GM23338 (cell line): Measurements from ENCODE around the gene LAPTM5. TPM values are rescaled to one million over a fixed set of nuclear protein-coding genes. Genes with fewer than 3 reads are reported as not detected.

Experiments
- ATAC-seq: fragments of 200-7000 bp; cut with Tn5 transposase; 3 replicates; pipeline ENCODE4 v1.9.1; 2020
- DNase-seq: peaks from one replicate; pipeline ENCODE4 v3.0.0-alpha.2; 2015; ENCODE audit warnings: low spot score
- H2AFZ ChIP-seq: fragments of 200-600 bp; sonication (generic); 2 replicates; pipeline ENCODE4 v1.8.0; 2016; ENCODE audit warnings: antibody characterized with exemption, mild to moderate bottlenecking, moderate library complexity
- H3F3A ChIP-seq: fragments of 200-600 bp; sonication (generic); replicated peaks from 2 replicates; pipeline ENCODE4 v1.8.0; 2017; ENCODE audit warnings: antibody characterized with exemption, mixed run types, low read depth
- H3K27ac ChIP-seq: fragments of 200-600 bp; sonication (generic); 2 replicates; pipeline ENCODE4 v1.6.1; 2016; ENCODE audit warnings: low read depth
- H3K27me3 ChIP-seq: fragments of 200-600 bp; sonication (generic); 2 replicates; pipeline ENCODE4 v1.8.0; 2016; ENCODE audit warnings: mild to moderate bottlenecking, mixed run types, moderate library complexity; ENCODE audit not compliant: insufficient read depth
- H3K36me3 ChIP-seq: fragments of 200-600 bp; sonication (generic); 2 replicates; pipeline ENCODE4 v1.8.0; 2016; ENCODE audit warnings: mild to moderate bottlenecking; ENCODE audit not compliant: insufficient read depth
- H3K4me1 ChIP-seq: fragments of 200-600 bp; sonication (generic); 2 replicates; pipeline ENCODE4 v1.8.0; 2016; ENCODE audit warnings: mild to moderate bottlenecking, moderate library complexity; ENCODE audit not compliant: insufficient read depth
- H3K4me2 ChIP-seq: fragments of 200-600 bp; sonication (generic); 2 replicates; pipeline ENCODE4 v1.7.1; 2017; ENCODE audit warnings: mixed run types
- H3K4me3 ChIP-seq: fragments of 200-600 bp; sonication (generic); 2 replicates; pipeline ENCODE4 v1.6.1; 2016; ENCODE audit warnings: mixed run types
- H3K79me2 ChIP-seq: fragments of 200-600 bp; sonication (generic); replicated peaks from 2 replicates; pipeline ENCODE4 v1.8.0; 2017; ENCODE audit warnings: mild to moderate bottlenecking; ENCODE audit not compliant: insufficient read depth
- H3K9me2 ChIP-seq: fragments of 200-600 bp; sonication (generic); 2 replicates; pipeline ENCODE4 v1.8.0; 2017; ENCODE audit not compliant: insufficient read depth
- H4K20me1 ChIP-seq: fragments of 200-600 bp; sonication (generic); replicated peaks from 2 replicates; pipeline ENCODE4 v1.8.0; 2017; ENCODE audit warnings: mild to moderate bottlenecking; ENCODE audit not compliant: insufficient read depth
- H3K27ac Mint-ChIP-seq: 2 replicates; pipeline ENCODE4 v1.8.0; 2020; ENCODE audit warnings: inconsistent platforms, mild to moderate bottlenecking, moderate library complexity, mixed read lengths
- H3K27me3 Mint-ChIP-seq: 3 replicates; pipeline ENCODE4 v1.8.0; 2022; ENCODE audit warnings: low read depth, mild to moderate bottlenecking, moderate library complexity, mixed read lengths, inconsistent platforms; ENCODE audit not compliant: insufficient read depth, poor library complexity
- H3K36me3 Mint-ChIP-seq: 3 replicates; pipeline ENCODE4 v1.8.0; 2021; ENCODE audit warnings: low read depth, mild to moderate bottlenecking, inconsistent platforms, moderate library complexity, mixed read lengths
- H3K4me1 Mint-ChIP-seq: 3 replicates; pipeline ENCODE4 v1.8.0; 2020; ENCODE audit warnings: mild to moderate bottlenecking, inconsistent platforms, mixed read lengths
- H3K4me3 Mint-ChIP-seq: 3 replicates; pipeline ENCODE4 v1.8.0; 2021; ENCODE audit warnings: moderate library complexity, mild to moderate bottlenecking, inconsistent platforms, mixed read lengths
- H3K9me3 Mint-ChIP-seq: 3 replicates; pipeline ENCODE4 v1.8.0; 2020; ENCODE audit warnings: moderate library complexity, mild to moderate bottlenecking, inconsistent platforms, mixed read lengths
- EZH2 ChIP-seq: fragments of 200-600 bp; sonication (generic); IDR thresholded peaks from one replicate; pipeline ENCODE4 v1.8.0; 2017; ENCODE audit warnings: antibody characterized with exemption, mild to moderate bottlenecking, low read depth; ENCODE audit not compliant: unreplicated experiment
- NANOG ChIP-seq: IDR thresholded peaks from 2 replicates; pipeline ENCODE4 v1.6.1; 2016; ENCODE audit warnings: antibody characterized with exemption, borderline replicate concordance
- POLR2AphosphoS5 ChIP-seq: IDR thresholded peaks from 2 replicates; pipeline ENCODE4 v1.6.1; 2016; ENCODE audit warnings: antibody characterized with exemption, low read depth
- ZNF114 ChIP-seq: fragments of 250-450 bp; sonication (Bioruptor Pico); IDR thresholded peaks from 2 replicates; pipeline ENCODE4 v1.5.0; 2020; ENCODE audit warnings: mild to moderate bottlenecking, moderate library complexity
- ZNF331 ChIP-seq: fragments of 250-450 bp; sonication (Bioruptor Pico); IDR thresholded peaks from 2 replicates; pipeline ENCODE4 v1.5.0; 2020; ENCODE audit warnings: low read depth, mild to moderate bottlenecking, moderate library complexity
- polyA plus RNA-seq: library from polyadenylated mRNA; unstranded; fragments of >200 nt; fragmentation: Nextera tagmentation; extraction: Ambion mirVana; gene quantifications from 2 replicates; pipeline ENCODE4 v1.2.1, GENCODE V29; 2016
- total RNA-seq: library from RNA; depleted of rRNA; stranded (reverse); fragments of >200 nt; shearing (Covaris generic); gene quantifications from 2 replicates; pipeline ENCODE4 v1.2.3, GENCODE V29; 2014
- TF ChIP-seq, protein P1 (sequence below), 2 experiments: fragments of 200-600 bp in 1 of 2; sonication (generic) in 1 of 2; conservative IDR thresholded peaks; 2 replicates each; pipeline versions ENCODE4 v1.5.1 to v1.6.1; 2016 to 2017; ENCODE audit warnings: antibody characterized with exemption in 2 of 2, low read depth in 2 of 2, mild to moderate bottlenecking in 2 of 2, moderate library complexity in 1 of 2
- TF ChIP-seq, protein P2 (sequence below): fragments of 250-450 bp; sonication (Bioruptor Pico); IDR thresholded peaks from 2 replicates; pipeline ENCODE4 v1.5.0; 2020; ENCODE audit warnings: mild to moderate bottlenecking, moderate library complexity
- TF ChIP-seq, protein P3 (sequence below): IDR thresholded peaks from 2 replicates; pipeline ENCODE4 v1.6.1; 2016; ENCODE audit warnings: antibody characterized with exemption

LAPTM5 gene
- total and polyA plus RNA-seq, 2 experiments from 2014 or later: 0.21 TPM; not detected in 1

DNA sequence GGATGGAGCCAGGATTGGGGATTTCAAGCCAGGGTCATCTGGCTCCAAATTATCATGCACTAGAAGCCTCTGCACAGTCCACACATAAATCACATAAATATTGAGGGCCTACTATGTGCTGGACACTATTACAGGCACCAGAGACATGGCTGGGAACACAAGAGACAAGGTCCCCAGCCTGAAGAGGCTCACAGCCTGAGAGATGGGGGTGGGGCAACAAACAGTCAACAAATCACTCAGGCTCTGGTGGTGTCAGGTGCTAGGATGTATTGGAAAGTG lies 41.6 kb upstream of the LAPTM5 start (continued):
- TF ChIP-seq NANOG (no peak), POLR2AphosphoS5 (no peak), EZH2 (no peak)
- TF ChIP-seq, protein P1, sequence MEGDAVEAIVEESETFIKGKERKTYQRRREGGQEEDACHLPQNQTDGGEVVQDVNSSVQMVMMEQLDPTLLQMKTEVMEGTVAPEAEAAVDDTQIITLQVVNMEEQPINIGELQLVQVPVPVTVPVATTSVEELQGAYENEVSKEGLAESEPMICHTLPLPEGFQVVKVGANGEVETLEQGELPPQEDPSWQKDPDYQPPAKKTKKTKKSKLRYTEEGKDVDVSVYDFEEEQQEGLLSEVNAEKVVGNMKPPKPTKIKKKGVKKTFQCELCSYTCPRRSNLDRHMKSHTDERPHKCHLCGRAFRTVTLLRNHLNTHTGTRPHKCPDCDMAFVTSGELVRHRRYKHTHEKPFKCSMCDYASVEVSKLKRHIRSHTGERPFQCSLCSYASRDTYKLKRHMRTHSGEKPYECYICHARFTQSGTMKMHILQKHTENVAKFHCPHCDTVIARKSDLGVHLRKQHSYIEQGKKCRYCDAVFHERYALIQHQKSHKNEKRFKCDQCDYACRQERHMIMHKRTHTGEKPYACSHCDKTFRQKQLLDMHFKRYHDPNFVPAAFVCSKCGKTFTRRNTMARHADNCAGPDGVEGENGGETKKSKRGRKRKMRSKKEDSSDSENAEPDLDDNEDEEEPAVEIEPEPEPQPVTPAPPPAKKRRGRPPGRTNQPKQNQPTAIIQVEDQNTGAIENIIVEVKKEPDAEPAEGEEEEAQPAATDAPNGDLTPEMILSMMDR (conservative IDR thresholded peaks at IDR 0.05; ENCODE audit: low read depth in 2 of 2): no peak

DNA sequence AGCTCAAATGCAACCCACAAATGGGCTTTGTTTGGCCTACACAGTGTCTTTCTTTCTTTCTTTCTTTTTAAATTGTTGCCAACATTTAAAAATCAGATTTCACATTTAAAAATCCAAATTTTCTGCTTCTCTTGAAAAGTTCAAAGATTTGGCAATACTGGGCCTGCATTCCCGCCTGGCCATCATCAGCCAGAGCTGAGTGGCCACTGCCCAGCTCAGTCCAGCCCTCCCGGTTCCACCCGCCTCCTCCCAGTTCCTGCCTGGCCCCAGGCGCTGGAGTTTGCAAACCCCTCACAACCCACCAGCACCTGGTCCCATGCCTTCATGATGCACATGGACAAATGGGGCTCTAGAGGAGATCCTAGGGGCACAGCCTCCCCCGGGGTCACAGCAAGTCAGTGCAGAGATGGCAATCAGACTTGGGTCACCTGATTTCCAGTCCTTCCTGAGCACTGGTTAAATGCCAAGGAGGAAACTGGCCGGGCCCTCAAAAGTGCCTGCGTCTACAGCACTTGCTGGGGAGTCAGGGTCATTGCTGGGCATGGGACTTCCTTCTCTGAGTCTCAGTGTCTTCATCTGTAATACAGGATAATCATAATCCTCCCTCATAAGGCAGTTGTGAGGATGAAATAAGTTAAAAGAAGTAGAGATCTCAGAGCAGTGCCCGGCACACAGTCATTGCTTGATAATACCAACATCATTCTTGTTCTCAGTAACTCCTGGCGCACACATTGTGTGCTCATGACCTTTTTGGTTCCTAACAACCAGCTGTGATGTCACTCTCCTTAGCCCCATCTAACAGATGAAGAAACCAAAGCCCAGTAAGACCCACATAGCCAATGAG lies 41.0 kb upstream of the LAPTM5 start:
- DNase-seq (no peak), ATAC-seq (no peak)
- no peaks in the 10 kb centered on the region for H3F3A ChIP-seq
- no peaks in the 10 kb centered on the region for H3K27me3 ChIP-seq
- H3K9me2 ChIP-seq: no peaks in the 10 kb centered on the region
- H4K20me1 ChIP-seq: no peaks in the 10 kb centered on the region
- Mint-ChIP-seq H3K4me1 (peaks cover 14% of the 10 kb centered on the region; the same call in 2 of the 3 replicates), H3K9me3 (no peaks in the 10 kb centered on the region), H3K36me3 (no peaks in the 10 kb centered on the region), H3K4me3 (no peak overlapping the region), H3K27ac (no peak overlapping the region), H3K27me3 (peaks cover 5% of the 10 kb centered on the region)
- no peak overlapping the region for H2AFZ ChIP-seq
- no peak overlapping the region for H3K27ac ChIP-seq
- H3K4me1 ChIP-seq: no peaks in the 10 kb centered on the region
- H3K79me2 ChIP-seq: no peaks in the 10 kb centered on the region
- TF ChIP-seq ZNF114 (CRISPR knock-in tag) (no peak), POLR2AphosphoS5 (no peak), ZNF331 (no peak), NANOG (no peak)
- TF ChIP-seq, protein P2, sequence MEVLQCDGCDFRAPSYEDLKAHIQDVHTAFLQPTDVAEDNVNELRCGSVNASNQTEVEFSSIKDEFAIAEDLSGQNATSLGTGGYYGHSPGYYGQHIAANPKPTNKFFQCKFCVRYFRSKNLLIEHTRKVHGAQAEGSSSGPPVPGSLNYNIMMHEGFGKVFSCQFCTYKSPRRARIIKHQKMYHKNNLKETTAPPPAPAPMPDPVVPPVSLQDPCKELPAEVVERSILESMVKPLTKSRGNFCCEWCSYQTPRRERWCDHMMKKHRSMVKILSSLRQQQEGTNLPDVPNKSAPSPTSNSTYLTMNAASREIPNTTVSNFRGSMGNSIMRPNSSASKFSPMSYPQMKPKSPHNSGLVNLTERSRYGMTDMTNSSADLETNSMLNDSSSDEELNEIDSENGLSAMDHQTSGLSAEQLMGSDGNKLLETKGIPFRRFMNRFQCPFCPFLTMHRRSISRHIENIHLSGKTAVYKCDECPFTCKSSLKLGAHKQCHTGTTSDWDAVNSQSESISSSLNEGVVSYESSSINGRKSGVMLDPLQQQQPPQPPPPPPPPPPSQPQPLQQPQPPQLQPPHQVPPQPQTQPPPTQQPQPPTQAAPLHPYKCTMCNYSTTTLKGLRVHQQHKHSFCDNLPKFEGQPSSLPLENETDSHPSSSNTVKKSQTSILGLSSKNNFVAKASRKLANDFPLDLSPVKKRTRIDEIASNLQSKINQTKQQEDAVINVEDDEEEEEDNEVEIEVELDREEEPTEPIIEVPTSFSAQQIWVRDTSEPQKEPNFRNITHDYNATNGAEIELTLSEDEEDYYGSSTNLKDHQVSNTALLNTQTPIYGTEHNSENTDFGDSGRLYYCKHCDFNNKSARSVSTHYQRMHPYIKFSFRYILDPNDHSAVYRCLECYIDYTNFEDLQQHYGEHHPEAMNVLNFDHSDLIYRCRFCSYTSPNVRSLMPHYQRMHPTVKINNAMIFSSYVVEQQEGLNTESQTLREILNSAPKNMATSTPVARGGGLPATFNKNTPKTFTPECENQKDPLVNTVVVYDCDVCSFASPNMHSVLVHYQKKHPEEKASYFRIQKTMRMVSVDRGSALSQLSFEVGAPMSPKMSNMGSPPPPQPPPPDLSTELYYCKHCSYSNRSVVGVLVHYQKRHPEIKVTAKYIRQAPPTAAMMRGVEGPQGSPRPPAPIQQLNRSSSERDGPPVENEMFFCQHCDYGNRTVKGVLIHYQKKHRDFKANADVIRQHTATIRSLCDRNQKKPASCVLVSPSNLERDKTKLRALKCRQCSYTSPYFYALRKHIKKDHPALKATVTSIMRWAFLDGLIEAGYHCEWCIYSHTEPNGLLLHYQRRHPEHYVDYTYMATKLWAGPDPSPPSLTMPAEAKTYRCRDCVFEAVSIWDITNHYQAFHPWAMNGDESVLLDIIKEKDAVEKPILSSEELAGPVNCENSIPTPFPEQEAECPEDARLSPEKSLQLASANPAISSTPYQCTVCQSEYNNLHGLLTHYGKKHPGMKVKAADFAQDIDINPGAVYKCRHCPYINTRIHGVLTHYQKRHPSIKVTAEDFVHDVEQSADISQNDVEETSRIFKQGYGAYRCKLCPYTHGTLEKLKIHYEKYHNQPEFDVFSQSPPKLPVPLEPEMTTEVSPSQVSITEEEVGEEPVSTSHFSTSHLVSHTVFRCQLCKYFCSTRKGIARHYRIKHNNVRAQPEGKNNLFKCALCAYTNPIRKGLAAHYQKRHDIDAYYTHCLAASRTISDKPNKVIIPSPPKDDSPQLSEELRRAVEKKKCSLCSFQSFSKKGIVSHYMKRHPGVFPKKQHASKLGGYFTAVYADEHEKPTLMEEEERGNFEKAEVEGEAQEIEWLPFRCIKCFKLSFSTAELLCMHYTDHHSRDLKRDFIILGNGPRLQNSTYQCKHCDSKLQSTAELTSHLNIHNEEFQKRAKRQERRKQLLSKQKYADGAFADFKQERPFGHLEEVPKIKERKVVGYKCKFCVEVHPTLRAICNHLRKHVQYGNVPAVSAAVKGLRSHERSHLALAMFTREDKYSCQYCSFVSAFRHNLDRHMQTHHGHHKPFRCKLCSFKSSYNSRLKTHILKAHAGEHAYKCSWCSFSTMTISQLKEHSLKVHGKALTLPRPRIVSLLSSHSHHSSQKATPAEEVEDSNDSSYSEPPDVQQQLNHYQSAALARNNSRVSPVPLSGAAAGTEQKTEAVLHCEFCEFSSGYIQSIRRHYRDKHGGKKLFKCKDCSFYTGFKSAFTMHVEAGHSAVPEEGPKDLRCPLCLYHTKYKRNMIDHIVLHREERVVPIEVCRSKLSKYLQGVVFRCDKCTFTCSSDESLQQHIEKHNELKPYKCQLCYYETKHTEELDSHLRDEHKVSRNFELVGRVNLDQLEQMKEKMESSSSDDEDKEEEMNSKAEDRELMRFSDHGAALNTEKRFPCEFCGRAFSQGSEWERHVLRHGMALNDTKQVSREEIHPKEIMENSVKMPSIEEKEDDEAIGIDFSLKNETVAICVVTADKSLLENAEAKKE (CRISPR knock-in tag): no peak
- TF ChIP-seq, protein P1 (conservative IDR thresholded peaks at IDR 0.05; ENCODE audit: low read depth in 2 of 2): no peak
- TF ChIP-seq, protein P3, sequence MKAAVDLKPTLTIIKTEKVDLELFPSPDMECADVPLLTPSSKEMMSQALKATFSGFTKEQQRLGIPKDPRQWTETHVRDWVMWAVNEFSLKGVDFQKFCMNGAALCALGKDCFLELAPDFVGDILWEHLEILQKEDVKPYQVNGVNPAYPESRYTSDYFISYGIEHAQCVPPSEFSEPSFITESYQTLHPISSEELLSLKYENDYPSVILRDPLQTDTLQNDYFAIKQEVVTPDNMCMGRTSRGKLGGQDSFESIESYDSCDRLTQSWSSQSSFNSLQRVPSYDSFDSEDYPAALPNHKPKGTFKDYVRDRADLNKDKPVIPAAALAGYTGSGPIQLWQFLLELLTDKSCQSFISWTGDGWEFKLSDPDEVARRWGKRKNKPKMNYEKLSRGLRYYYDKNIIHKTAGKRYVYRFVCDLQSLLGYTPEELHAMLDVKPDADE: no peak
- no peak overlapping the region for H3K4me3 ChIP-seq
- no peak overlapping the region for H3K4me2 ChIP-seq
- H3K36me3 ChIP-seq: no peaks in the 10 kb centered on the region
